GM10847 (cell line): ENCODE measurements around the gene BOLA2B.
"Not testable (repeated sequence)": the region's sequence is repeated elsewhere in the genome, so short reads cannot be mapped to it uniquely, and the experiment has no call there.

ENCODE experiments used
- POLR2A ChIP-seq: IDR thresholded peaks from 2 replicates; pipeline ENCODE4 v1.6.1; 2011; ENCODE audit not compliant: insufficient read length; ENCODE audit errors: extremely low read depth

The BOLA2B gene

DNA sequence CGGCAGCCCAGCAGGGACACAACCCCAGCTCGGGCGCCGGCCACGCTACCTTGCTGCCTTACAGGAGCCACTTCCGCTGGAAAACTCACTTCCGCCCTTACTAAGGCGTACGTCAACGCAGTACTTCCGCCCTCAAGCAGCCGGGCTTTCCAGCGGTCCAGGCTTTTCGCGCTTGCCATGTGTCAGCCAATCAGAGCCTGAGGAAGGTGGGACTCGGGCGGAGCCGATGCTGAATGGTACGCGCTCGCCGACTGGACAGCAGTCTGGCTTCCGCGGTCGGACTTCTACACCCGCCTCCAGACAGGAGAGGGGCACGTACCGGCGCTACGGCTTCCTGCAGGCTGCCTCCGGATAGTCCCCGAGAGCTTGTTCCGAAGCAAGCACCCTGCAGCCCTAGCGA lies at the start of gene BOLA2B, which contains the start of gene SLX1A:
TSS of gene BOLA2B (minus strand) at position 52 of the 400 bp plus-strand sequence. CDS start 71 bp downstream, outside the sequence.
TSS of gene SLX1A (plus strand) at position 261 of the 400 bp plus-strand sequence. CDS start 210 bp downstream, outside the sequence.
- not testable (repeated sequence) for TF ChIP-seq POLR2A

DNA sequence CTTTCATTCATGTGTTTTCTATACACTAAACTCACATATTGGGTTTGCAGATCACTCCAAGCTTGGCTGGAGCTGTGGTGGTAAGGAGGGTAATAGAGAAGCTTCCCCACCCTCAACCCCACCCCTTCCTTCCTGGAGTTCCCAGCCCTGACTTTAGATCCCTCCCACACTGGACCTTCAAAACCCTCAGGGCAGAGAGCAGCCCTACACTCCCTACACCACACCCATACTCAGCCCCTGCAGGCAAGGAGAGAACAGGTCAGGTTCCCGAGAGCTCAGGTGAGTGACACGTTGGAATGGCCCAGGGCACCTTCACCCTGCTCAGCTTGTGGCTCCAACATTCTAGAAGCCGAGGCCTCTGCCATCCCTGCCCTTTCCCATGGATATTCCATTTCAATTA lies 5.6 kb upstream of the BOLA2B start, which contains the start of gene SULT1A3:
TSS of gene SULT1A3 (plus strand) at position 207 of the 400 bp plus-strand sequence. CDS start 1,474 bp downstream, outside the sequence.
- not testable (repeated sequence) for TF ChIP-seq POLR2A

DNA sequence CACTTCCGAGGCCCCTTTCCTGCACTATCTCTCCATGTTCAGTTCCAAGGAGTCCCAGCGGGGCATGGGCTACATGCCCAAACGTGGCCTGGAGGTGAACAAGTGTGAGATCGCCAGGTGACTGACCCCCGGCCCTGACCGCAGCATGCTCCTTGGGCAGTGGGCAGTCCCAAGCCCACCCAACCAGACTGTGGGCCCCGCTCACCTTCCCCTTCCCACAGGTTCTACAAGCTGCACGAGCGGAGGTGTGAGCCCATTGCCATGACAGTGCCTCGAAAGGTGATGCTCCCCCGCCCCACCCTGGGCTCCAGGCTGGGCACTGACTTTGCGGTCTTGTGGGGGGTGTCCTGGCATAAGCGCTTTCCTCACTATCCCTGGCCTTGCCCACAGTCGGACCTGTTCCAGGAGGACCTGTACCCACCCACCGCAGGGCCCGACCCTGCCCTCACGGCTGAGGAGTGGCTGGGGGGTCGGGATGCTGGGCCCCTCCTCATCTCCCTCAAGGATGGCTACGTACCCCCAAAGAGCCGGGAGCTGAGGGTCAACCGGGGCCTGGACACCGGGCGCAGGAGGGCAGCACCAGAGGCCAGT lies 5.4 kb downstream of the BOLA2B start:
- no peak for TF ChIP-seq POLR2A

DNA sequence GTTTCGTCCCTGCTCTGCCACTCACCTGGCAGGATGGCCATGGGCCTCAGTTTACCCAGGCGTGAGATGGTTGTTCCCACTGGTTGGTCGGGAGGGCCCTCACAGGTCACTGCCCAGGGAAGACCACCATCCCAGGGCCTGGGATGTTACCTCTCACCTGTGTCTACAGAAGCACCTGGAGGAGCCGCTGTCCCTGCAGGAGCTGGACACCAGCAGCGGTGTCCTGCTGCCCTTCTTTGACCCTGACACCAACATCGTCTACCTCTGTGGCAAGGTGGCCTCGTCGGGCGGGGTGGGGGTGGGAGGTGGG lies 6.0 kb downstream of the BOLA2B start:
- TF ChIP-seq POLR2A: no peak

DNA sequence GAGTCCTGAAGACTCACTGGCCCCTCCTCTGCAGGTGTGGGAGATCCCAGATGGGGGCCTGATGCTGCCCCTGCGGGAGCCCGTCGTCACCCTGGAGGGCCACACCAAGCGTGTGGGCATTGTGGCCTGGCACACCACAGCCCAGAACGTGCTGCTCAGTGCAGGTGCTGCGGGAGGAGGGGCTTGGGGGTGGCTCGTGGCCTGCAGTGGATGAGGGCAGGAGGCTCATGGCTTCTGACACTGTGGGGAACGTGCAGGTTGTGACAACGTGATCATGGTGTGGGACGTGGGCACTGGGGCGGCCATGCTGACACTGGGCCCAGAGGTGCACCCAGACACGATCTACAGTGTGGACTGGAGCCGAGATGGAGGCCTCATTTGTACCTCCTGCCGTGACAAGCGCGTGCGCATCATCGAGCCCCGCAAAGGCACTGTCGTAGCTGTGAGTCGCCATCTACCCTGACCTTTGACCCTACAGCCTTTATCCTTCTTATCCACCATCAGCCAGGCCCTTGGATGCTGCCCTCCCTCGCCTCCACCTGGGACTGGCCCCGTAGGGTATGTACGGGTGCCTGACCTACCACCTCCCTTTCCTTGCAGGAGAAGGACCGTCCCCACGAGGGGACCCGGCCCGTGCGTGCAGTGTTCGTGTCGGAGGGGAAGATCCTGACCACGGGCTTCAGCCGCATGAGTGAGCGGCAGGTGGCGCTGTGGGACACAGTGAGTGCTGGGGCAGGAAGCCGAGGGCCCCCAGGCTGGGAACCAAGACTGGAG lies 6.5 kb downstream of the BOLA2B start:
- TF ChIP-seq POLR2A: peak; percentile 15

DNA sequence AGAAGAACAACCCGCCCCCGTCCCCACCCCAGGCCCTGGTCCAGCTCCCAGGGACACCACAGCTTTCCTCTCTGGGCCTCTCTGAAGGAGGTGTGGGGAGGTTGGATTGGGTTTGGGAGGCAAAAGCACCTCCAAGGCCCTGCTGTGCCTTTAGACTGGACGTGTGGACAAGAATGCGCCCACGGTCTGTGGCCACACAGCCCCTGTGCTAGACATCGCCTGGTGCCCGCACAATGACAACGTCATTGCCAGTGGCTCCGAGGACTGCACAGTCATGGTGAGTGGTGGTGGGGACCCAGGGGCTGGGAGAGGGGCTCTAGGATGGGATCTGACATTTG lies 7.1 kb downstream of the BOLA2B start:
- no peak for TF ChIP-seq POLR2A

DNA sequence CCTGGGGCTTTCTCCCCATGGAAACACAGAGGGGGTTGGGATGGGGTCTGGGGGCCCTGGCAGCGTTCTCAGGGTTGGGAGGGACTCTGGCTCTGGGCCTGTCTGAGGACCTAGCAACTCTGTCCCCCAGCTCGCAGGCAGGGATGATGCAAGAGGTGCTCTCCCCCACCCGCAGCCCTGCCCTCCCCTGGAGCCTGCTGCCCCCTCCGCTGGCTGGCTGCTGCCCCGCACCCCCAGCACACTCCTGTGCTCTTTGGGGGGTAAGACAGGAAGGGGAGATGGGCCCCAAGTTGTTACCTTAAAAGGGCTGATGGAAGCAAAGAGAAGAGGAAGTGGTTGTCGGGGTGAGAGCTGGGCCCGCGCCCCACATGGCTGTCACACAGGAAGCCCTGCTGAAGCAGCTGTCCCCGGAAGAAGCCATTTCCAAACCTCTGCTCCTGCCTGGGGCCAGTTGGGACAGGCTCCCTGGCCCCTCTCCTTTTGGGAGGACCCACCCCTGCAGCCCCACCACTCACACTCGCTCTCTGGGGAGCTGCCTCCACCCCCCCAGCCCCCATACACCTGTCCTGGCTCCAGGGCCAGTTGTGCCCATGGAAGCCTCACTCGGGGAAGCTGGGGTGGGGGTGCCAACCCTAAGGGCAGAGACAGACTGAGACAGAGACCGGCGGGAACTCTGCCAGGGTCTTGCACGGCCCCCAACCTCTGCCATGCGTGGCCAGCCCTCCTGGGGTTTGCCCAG lies 7.6 kb downstream of the BOLA2B start:
- peak; percentile 27 for TF ChIP-seq POLR2A

DNA sequence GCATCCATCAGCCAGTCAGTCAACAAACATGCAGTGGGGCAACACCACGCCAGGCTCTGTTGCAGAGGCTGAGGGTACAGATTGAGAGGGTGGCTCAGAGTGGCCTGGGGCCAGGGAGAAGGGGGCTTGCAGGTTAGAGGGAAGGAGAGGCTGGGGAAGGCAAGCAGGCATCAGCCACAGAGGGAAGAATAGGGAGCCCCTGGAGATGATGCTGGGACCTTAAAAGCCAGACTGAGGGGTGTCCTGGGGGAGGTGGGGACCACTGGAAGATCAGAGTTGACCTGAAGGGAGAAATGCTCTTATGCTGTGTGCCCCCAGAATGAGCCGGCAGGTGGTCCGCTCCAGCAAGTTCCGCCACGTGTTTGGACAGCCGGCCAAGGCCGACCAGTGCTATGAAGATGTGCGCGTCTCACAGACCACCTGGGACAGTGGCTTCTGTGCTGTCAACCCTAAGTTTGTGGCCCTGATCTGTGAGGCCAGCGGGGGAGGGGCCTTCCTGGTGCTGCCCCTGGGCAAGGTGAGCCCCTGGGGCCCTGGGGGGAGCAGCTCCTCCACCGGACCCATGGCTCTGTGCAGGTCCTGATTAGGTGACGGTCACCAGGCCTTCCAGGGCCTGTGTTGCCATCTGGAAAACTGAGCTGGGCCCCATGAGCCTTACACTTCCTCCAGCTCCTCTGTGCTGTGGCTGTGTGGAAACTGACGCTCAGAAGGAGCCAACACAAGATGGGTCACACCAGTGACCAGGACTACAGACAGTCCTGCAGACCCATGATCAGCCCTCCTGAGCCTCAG lies 8.4 kb downstream of the BOLA2B start:
- peak; percentile 54 for TF ChIP-seq POLR2A

DNA sequence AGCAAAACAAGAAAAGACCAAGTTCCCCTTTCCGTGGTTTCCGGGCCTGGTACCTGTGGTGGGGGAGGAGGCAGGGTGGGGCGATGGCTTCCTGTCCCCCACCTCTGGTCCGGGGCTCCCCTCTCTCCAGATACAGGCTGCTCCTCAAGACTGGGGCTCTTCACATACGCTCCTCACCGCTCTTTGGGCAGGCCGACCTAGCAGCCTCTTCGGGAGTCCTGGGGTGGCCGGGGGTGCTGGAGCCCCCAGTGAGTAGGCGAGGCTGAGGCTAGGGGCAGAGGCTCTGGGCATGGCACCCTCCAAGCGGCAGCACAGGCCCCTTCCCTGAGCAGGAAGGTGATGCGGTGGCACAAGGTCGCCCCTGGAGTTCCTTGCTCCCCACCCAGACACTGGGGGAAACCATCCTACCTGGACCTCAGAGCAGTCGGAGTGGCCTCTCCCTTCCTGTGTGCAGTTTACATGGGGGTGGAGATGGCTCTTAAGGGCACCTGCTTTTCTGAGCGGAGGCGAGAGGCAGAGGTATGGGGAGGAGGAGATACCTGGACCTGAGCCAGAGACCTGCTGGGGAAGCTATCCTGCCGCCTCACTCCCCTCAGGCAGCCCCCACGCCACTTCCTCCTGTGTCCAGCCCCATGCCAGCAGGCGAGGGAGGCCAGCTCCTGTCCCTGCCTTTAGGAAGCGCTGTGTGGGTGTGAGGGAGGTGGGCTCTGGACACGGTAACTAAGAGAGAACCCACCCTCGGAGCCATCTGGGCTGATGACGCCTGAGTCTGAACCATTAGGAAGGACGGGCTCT lies 9.2 kb downstream of the BOLA2B start:
- TF ChIP-seq POLR2A: peak; percentile 69

DNA sequence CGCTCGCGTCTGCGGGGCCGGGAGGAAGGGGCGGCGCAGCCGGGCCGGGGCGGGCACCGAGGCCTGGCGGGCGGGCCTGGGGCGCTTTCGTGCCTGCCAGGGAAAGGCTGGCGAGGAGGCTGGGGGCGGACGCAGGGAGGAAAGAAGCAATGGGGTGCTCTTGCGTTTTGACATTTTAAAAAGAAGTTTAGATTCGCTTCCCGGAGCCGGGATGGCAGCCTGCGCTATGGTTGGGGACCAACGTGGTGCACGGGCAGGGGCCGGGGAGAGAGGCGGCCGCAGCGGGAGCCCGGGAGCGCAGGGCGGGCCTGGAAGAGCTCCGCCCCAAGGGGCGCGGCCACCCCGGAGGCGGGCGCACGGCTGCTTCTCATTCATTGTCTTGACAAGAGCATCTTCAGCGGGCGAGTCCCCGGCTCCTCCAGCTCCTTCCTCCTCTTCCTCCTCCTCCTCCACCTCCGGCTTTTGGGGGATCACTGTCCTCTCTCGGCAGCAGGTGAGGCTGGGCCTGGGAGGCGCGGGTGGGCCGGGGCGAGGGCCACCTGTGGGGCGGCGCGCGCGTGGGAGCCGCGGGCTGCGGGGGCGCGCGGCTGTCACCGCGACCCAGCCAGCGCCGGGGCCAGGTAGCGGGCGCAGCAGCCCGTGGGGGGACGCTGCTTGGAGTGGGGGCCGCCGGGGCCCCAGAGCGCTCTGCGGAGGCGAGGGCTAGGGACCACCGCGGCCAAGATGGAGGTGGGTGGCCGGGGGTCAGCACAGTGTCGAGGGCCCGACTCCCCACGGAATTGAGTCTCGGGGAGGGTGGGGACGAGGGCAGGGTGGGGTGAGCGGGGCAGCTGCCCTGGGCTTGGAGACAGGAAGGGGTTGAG lies 10.0 kb downstream of the BOLA2B start, which contains the start of gene CORO1A:
TSS of gene CORO1A (plus strand) at position 370 of the 863 bp plus-strand sequence. CDS start 1,608 bp downstream, outside the sequence.
- TF ChIP-seq POLR2A: peak; percentile 91

DNA sequence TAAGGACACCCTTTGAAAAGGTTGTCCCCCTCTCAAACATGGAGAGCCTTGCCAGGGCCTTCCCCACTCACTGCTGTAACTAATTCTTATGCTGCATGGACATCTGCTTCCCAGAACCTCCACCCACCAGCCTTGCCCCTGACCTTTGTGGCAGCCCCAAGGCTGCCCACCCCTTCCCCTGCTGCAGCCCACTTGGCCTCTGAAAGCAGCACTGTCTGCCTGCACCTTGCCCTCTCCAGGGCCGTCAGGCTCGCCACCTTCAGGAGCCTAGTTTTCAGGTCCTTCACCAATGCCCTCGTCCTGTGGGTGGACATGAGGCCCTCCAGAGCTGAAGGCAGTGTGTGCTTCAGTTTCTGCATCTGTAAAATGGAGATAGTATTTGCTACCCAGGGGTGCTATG lies 12.7 kb downstream of the BOLA2B start:
- no peak for TF ChIP-seq POLR2A

DNA sequence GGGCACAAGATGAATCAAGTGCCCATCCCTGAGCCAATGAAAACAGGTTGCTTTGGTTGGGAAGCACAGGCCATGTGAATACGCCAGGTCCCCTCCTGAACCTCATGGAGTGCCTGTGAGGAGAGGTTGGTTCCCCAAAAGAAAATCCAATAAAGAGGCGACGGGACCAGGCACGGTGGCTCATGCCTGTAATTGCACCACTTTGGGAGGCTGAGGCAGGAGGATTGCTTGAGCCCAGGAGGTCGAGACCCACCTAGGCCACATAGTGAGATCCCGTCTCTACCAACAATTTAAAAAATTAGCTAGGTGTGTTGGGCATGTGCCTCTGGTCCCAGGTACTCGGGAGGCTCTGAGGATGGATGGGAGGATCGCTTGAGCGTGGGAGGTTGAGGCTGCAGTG lies 13.5 kb downstream of the BOLA2B start:
- TF ChIP-seq POLR2A: no peak

DNA sequence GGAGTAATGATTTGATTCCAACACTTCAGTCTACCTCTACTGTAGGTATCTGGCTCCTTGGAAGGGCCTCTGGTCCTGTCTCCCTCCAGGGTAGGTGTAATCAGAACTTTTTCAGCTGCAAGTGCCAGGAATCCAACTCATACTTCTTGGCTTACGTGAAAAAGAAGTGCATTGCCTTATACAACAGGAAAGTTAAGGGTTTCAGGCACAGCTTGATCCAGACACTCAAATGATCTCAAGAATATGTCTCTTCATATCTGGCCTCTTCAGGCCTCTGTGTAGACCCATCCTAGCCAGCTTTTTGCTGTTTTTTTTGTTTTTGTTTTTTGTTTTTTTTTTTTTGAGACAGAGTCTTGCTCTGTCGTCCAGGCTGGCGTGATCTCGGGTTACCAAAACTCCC lies 14.3 kb downstream of the BOLA2B start:
- no peak for TF ChIP-seq POLR2A
